Stimulated activated CD8-positive, alpha-beta memory T cell treated with anti-CD3 and anti-CD28 coated beads, Interleukin-4, amount 100 ng/mL, for 48 hours (primary cell): ENCODE data around the gene SULT1C2.
"Not testable (repeated sequence)": the region's sequence is repeated elsewhere in the genome, so short reads cannot be mapped to it uniquely, and the experiment has no call there.

Source experiments
- DNase-seq: peaks from one replicate; pipeline ENCODE4 v3.0.0-alpha.2; 2020

Gene SULT1C2

DNA sequence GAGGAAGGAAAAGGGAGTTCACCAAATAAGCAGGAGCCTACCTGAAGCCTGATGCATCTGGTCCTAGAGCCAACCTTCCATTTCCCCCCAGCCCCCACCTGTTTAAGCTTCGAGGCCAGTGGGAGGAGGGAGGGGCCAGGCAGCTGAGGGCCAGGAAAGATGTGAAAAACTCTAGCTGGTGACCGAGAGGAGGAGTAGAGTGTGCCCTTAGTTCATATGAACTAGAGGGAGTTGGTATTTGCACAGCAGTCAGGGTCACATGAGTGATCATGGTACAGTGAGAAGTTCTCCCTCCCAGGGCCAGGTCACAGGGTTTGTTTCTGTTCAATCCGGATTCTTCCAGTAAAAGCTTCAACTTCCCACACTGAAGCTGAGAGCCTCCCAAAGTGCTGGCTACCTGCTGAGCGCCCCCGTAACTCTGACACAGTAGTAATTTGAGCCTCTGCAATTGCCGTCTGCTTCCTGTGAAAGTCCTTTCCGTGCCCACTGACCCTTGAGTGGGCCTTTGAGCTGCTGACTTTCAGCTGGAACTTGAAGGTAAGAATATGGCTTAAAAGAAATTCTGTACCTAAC lies at the start of gene SULT1C2:
SULT1C2 (plus strand) TSS at position 362 of the 573 bp plus-strand sequence. CDS start 4,773 bp downstream, outside the sequence.
- no peak for DNase-seq

DNA sequence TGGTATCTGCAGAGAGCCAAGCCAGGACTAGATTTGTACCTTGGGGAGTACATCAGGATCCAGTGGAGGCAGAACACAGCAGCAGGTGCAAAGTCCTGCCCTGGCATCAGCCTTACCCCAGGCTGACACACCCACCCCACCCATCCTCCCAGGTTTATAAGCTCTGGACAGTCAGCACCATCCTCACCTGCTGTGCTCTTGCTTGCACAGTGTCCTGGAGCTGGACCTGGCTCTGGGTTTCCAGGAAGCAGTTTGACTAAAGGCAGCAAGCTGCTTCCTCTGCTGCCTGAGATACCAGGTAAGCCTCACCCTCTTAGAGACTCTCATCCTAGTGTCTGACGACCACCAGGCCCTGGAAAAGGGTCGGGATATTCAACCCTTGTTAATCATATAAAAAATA lies 48.9 kb upstream of the SULT1C2 start, which contains the start of gene SULT1C3:
SULT1C3 (plus strand) TSS at position 183 of the 400 bp plus-strand sequence. CDS start 7,227 bp downstream, outside the sequence.
- no peak for DNase-seq

GRCh38 chr2:108240966-108241365 lies 47.7 kb upstream of the SULT1C2 start:
- no peak for DNase-seq

DNA sequence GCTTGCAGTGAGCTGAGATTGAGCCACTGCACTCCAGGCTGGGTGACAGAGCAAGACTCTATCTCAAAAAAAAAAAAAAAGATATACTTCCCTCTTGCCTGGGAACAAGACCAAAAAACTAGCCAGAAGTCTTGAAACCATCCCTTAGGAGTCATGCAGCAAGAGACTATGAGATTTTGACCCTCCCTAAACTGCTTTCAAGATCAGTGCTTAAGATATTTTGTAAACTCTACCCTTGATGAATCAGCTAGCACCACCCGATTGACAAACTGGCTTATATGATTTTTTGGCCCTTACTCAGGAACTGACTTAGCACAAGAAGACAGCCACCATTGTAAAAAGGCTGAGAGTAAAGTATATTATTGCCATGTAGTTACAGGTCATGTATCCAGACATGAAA lies 45.1 kb upstream of the SULT1C2 start:
- DNase-seq: no peak

DNA sequence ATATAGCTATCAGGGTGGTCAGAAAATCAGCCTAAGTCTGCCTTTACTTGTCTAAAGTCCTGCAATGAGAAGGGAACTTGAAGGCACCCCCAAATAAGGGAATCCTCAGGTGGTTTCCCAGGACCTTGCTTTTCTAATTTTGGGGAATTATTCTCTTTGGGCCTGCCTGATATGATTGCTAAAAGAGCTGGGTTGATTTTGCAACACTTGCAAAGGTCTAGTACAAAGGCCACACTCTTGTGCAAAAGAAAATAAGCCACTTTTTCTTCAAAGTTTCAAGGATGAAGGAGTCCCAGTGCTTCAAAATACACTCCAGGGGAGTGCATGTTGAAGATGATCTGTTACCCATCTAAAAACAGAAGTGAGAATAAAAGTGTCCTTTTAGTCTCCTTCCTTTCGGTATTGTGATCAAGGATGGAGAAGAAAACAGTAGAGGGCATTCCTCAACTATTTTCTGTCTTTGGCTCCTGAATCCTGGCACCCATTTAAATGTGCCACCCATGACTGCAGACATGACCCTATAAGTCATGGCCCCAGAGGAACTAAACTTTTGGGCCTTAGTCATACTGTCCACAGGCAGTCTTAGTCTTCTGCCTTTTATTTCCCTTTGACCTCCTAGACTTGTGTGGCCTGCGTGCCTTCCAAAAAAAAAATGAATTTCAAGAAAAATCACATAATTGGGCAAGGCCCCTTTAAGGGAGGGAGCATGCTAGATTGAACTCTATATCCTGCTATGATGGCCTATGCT lies 43.9 kb upstream of the SULT1C2 start:
- DNase-seq: no peak

DNA sequence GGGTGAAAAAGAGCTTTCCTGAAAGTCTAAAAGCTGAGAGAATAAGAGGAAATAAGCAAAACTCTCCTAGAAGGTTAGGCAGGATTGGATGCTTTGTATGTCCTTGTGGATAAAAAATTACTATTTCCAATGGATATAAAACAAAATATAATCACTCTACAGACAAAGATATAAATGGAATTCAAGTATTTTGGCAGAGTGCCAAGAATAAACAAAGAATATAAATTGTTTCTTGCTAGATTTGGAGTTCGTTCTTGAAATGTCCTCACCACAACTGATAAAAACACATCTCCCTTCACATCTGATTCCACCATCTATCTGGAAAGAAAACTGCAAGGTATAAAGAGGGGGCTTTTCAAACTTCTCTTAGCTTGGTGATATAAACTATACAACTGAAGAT lies 35.6 kb upstream of the SULT1C2 start:
- DNase-seq: no peak

GRCh38 chr2:108257757-108258331 lies 30.9 kb upstream of the SULT1C2 start:
- no peak for DNase-seq

GRCh38 chr2:108260773-108261172 lies 27.9 kb upstream of the SULT1C2 start:
- DNase-seq: no peak

DNA sequence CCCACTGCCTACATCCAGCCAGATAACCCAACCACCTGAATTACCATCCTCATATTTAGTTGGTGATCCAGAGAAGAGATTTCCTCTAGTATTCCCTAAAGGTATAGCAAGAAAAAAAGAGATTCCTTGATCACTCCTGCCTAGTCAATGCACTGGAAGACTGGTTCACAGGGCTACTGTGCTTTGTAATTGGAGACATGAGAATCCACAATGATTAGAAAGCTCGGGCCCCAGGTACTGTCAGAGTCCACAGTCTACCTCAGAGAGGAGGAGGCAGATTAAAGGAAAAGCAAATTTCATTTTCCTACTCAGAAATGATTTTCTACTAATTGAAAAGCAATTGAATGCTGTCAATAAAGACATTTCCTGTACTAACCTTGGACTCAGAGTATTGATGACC lies 26.7 kb upstream of the SULT1C2 start:
- no peak for DNase-seq

GRCh38 chr2:108263401-108263800 lies 25.3 kb upstream of the SULT1C2 start:
- DNase-seq: no peak

GRCh38 chr2:108266218-108266617 lies 22.5 kb upstream of the SULT1C2 start:
- DNase-seq: no peak

DNA sequence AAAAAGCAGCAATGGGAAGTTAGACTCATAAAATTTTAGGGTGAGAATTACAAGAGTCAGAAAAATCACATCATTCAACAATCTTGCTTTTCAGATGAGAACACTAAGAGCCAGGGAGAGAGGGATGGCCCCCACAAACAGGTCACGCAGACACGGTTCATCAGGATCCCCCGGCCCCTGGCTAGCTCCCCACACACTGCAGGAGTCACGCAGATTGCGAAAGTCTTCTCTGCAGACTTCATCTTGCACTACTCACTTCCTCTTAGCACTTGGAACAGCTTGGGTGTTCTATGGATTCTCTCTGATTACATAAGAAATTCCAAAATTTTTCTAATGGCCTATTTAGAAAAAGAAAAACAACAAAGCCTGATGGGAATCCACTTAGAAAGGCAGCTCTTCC lies 21.6 kb upstream of the SULT1C2 start:
- no peak for DNase-seq

DNA sequence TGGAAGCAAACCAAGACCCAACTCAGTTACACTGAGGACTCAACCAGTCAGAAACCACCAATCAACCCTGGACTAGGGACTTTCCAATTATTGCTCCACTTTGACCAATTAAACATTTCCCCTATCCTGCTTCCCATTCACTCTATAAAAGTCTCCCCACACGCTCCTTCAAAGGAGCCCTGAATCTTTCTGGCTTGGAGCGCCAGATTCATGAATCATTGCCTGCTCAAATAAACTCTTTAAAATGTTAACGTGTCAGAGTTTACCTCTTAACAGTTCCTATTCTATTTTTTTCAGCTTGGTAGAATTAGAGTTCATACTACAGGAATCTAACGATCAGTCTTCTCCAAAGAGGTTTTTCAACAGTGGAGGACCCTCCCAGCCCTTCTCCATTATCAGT lies 20.7 kb upstream of the SULT1C2 start:
- DNase-seq: no peak

DNA sequence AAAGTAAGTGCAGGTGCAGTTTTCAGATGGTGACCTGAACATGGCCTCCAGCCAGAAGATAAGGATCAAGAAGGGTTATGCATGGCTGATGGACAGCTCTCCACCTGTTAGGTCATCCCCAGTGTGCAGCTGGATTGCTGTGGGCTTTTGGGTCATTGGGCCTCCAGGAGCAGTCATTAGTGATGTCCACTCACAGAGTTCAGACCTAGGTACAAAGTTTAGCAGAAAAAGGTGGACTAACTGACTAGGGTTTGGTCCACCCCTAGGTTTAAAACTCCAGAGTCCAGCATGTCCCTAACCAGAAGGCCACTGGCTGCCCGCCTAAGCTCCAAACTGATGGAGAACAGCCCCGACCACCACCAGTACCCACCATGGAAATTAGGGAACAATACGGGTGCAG lies 18.3 kb upstream of the SULT1C2 start:
- no peak for DNase-seq

GRCh38 chr2:108270768-108271506 lies 17.8 kb upstream of the SULT1C2 start:
- no peak for DNase-seq

- no peak for DNase-seq
Observed at GRCh38 chr2:108271691-108272253, 16.9 kb upstream of the SULT1C2 start.

- no peak for DNase-seq
Observed at GRCh38 chr2:108278631-108279030, 10.1 kb upstream of the SULT1C2 start.

- DNase-seq: no peak
Observed at GRCh38 chr2:108279468-108279867, 9.2 kb upstream of the SULT1C2 start.

DNA sequence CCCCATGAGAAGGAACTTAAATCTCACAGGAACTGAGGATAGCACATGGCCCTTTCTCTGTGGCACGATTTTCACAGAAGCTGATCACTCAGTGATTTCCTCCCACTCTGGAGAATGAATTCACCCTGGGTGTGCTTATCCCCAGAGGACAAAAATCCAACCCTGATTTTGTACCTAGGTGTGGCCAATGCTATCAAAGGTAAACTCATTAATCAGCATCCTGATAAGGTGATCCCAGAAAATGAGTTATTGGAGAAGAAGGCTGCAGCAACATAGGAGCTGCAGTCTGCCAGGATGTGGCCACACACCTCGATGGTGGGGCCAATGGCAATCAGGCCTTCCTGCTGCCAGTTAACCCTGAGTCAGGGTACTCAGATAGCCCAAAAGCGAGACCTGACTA lies 8.2 kb upstream of the SULT1C2 start:
- DNase-seq: no peak

GRCh38 chr2:108284566-108284965 lies 4.1 kb upstream of the SULT1C2 start:
- not testable (repeated sequence) for DNase-seq

- DNase-seq: no peak
Observed at GRCh38 chr2:108285616-108286015, 3.1 kb upstream of the SULT1C2 start.

DNA sequence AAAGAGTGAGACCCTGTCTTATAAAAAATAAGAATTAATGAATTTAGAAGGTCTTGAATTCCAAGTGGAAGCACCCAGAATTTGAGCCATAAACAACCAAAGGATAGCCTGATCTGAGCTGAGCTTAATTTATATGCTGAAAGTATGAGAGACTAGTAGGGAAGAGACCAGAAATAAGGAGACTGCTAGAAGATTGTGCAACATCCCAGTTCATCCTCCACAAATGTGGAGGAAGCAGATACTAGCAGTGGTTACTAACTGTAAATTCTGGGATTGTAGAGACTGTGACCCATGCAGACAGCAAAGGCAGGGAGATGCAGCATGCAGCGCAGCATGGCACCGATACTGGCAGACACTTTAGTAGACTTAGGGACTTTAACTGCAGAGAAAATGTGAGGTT lies 1.5 kb upstream of the SULT1C2 start:
- no peak for DNase-seq

- DNase-seq: no peak
Observed at GRCh38 chr2:108293850-108294249, 5.2 kb downstream of the SULT1C2 start.
